HepG2 (cell line): Measurements from ENCODE around the gene LGALS1. TPM values are rescaled to one million over a fixed set of nuclear protein-coding genes. Genes with fewer than 3 reads are reported as not detected.

Experiments used
- DRAP1 ChIP-seq: IDR thresholded peaks from 2 replicates; pipeline ENCODE4 v1.6.1; 2016; ENCODE audit warnings: missing genetic modification reagents, missing compliant biosample characterization
- E2F5 ChIP-seq: sonication (generic); formaldehyde crosslinking; conservative IDR thresholded peaks from 2 replicates; pipeline ENCODE4 v1.4.0; 2020; ENCODE audit warnings: missing genetic modification reagents
- MAFK ChIP-seq, 2 experiments: IDR thresholded peaks in 1 of 2; conservative IDR thresholded peaks in 1 of 2; 2 replicates each; pipeline ENCODE4 v1.6.1; 2011; ENCODE audit warnings: improper control_type of control experiment in 2 of 2, low read length in 2 of 2
- MTA1 ChIP-seq: sonication (generic); formaldehyde crosslinking; IDR thresholded peaks from 2 replicates; pipeline ENCODE4 v1.4.0; 2020; ENCODE audit warnings: missing genetic modification reagents, mild to moderate bottlenecking, borderline replicate concordance
- MTERF4 ChIP-seq: sonication (generic); formaldehyde crosslinking; IDR thresholded peaks from 2 replicates; pipeline ENCODE4 v1.8.0; 2023; ENCODE audit warnings: mild to moderate bottlenecking, missing genetic modification reagents
- RBM39 ChIP-seq: fragments of 200-400 bp; formaldehyde crosslinking; IDR thresholded peaks from one replicate; pipeline ENCODE4 v1.6.1; 2018; ENCODE audit warnings: antibody characterized with exemption, mild to moderate bottlenecking, low read depth, low read length; ENCODE audit not compliant: poor library complexity, severe bottlenecking
- ZBTB40 ChIP-seq, 2 experiments: fragments of 450-650 bp in 1 of 2; sonication (generic) in 1 of 2; formaldehyde crosslinking in 1 of 2; IDR thresholded peaks; 2 replicates each; pipeline versions ENCODE4 v1.6.1 to v1.8.0; 2016 to 2022; ENCODE audit warnings: antibody characterized with exemption in 1 of 2, mild to moderate bottlenecking in 1 of 2, missing genetic modification reagents in 1 of 2
- ZBTB43 ChIP-seq: sonication (generic); formaldehyde crosslinking; conservative IDR thresholded peaks from 2 replicates; pipeline ENCODE4 v1.4.0; 2020; ENCODE audit warnings: missing genetic modification reagents
- ZNF34 ChIP-seq: sonication (generic); formaldehyde crosslinking; IDR thresholded peaks from 2 replicates; pipeline ENCODE4 v1.4.0; 2020; ENCODE audit warnings: mild to moderate bottlenecking, missing genetic modification reagents, borderline replicate concordance
- ZNF841 ChIP-seq: sonication (generic); formaldehyde crosslinking; IDR thresholded peaks from 2 replicates; pipeline ENCODE4 v1.8.1; 2023; ENCODE audit warnings: missing genetic modification reagents, borderline replicate concordance
- polyA plus RNA-seq, 8 experiments: library from polyadenylated mRNA; depleted of rRNA in 3 of 8; stranded (reverse) in 7 of 8; unstranded in 1 of 8; fragments of >200 nt; fragmentation: Illumina TruSeq in 4 of 8; extraction: Trizol in 4 of 8; gene quantifications; 2 replicates each; pipeline versions ENCODE4 v1.2.1 to v1.2.3, GENCODE V29; 2011 to 2016; ENCODE audit warnings: low read depth in 4 of 8, missing spikeins in 1 of 8, mixed read lengths in 1 of 8; ENCODE audit not compliant: insufficient read depth in 1 of 8
- total RNA-seq, 5 experiments: library from RNA; depleted of rRNA; stranded (reverse); fragments of >200 nt; fragmentation: Illumina TruSeq; extraction: Trizol; gene quantifications; 2 replicates each; pipeline ENCODE4 v1.2.3, GENCODE V29; 2016; ENCODE audit warnings: low read depth in 1 of 5

Gene LGALS1
- total and polyA plus RNA-seq, 2 of the 13 experiments (the other 11 are each of a cell fraction or from before 2014, with no cell fraction given), result 103 to 858 TPM

GRCh38 chr22:37674951-37675929, at the start of gene LGALS1 (continued):
- TF ChIP-seq ZBTB40 (IDR thresholded peaks at IDR 0.05) (no peak), ZBTB40 (CRISPR knock-in tag; IDR thresholded peaks at IDR 0.05) (no peak), E2F5 (no peak), RBM39 (no peak), DRAP1 (CRISPR knock-in tag) (peak; percentile 97), ZNF34 (CRISPR knock-in tag) (no peak), ZNF841 (CRISPR knock-in tag) (no peak), MTERF4 (CRISPR knock-in tag) (no peak), MAFK (conservative IDR thresholded peaks at IDR 0.05 in 1 of 2, IDR thresholded peaks at IDR 0.05 in 1 of 2; ENCODE audit: low read length in 2 of 2) (no peak), MTA1 (CRISPR knock-in tag) (no peak), ZBTB43 (CRISPR knock-in tag) (no peak)
